Coronary artery (tissue), 2 donors: Measurements from ENCODE around the gene PRKN.

Source experiments
- DNase-seq: peaks from one replicate; pipeline ENCODE4 v3.0.0-alpha.2; 2017; ENCODE audit warnings: low spot score
- H3K27ac ChIP-seq, 2 donors: fragments of 200-600 bp; sonication (generic); one replicate each; pipeline ENCODE4 v1.5.1; 2016 to 2019
- H3K4me3 ChIP-seq: fragments of 200-600 bp; sonication (generic); 2 replicates; pipeline ENCODE4 v1.5.1; 2016; ENCODE audit warnings: mild to moderate bottlenecking, moderate library complexity
- CTCF ChIP-seq: fragments of 200-600 bp; sonication (generic); IDR thresholded peaks from one replicate; pipeline ENCODE4 v1.5.1; 2019; ENCODE audit warnings: antibody characterized with exemption

Gene PRKN

GRCh38 chr6:161649068-161649467 is 1078.5 kb downstream of the PRKN start:
- Histone ChIP-seq H3K27ac (no peak overlapping the region), H3K4me3 (no peak overlapping the region)
- TF ChIP-seq CTCF = no peak
- DNase-seq = no peak

- no peak for DNase-seq
These were observed 1080.3 kb downstream of the PRKN start for GRCh38 chr6:161647234-161647633.

DNA sequence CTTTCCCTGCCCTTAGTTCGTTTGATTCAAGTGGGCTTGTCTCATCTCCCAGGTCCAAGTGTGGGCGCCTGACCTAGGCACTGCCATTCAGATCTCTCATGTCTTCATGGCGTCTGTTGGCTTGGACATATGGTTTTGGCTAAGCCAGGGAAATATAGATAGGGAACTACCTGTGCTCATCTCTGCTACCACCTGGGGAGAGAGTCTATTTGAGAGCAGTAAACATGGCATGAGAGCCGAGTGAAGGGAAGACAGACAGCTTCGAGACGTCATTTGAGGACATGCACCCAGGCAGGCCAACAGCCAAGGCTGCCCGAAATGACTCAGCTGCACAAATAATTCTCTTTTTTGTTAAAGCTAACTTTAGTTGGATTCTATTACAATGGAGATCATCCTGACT is 1083.0 kb downstream of the PRKN start:
- H3K27ac ChIP-seq = no peak overlapping the region
- no peak for DNase-seq
- no peak overlapping the region for H3K4me3 ChIP-seq
- TF ChIP-seq CTCF = no peak

More at GRCh38 chr6:161647234-161647633, 1080.3 kb downstream of the PRKN start:
- no peak for TF ChIP-seq CTCF
- Histone ChIP-seq H3K27ac (no peak overlapping the region), H3K4me3 (no peak overlapping the region)

DNA sequence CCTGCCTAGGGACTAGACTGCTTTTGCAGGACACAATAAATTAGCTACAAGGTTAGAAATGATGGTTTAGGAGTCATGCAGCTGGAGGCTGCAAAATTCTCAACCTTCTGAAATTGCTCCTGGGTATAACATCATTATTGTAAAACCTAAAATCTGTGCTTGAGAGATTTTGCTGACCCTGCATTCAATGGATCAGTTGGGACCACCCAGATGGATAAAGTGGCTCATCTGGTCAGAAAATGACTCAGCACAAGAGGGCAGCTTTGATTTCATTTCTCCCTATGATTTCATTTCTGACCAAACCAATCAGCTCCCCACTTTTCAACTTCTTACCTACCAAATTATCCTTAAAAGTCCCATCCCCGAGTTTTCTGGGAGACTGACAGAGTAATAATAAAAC is 1086.4 kb downstream of the PRKN start:
- Histone ChIP-seq H3K27ac (no peak overlapping the region), H3K4me3 (no peak overlapping the region)
- TF ChIP-seq CTCF = no peak
- DNase-seq = no peak

GRCh38 chr6:161639772-161640171 is 1087.8 kb downstream of the PRKN start:
- no peak for TF ChIP-seq CTCF
- no peak for DNase-seq
- Histone ChIP-seq H3K4me3 (no peak overlapping the region), H3K27ac (no peak overlapping the region)

GRCh38 chr6:161637658-161638057 is 1089.9 kb downstream of the PRKN start:
- TF ChIP-seq CTCF = no peak
- no peak for DNase-seq
- H3K27ac ChIP-seq = no peak overlapping the region
- no peak overlapping the region for H3K4me3 ChIP-seq

DNA sequence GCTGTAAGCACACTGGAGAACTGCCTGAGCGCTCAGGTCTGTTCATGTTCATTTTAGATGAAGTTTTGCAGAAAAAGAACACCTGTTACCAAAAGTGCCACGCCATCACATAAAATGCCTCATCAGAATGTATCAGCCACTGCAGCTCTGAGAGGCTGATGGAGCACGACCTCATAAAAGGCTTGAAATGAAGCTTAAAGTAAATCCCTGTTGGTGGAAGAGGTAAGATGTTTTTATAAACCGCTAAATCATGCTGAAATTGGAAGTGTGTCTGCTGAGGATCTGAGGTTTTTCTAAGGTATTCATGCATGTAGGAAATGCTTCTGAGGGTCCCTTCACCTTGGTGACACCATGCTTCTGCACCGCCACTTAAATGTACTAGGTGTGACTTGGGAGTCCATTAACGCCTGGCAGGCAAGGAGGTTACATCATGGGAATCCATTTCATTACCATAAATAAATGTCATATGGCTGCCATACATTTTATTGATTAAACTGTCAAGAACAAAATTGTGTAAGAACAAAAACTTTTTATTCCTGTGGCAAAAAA is 1090.6 kb downstream of the PRKN start:
- Histone ChIP-seq H3K4me3 (no peak overlapping the region), H3K27ac (no peak overlapping the region)
- no peak for TF ChIP-seq CTCF
- DNase-seq = no peak
